Neural progenitor cell (in vitro differentiated cells): ENCODE measurements around the gene RSPH1.

Source experiments
- CTCF ChIP-seq: fragments of 200-600 bp; sonication (generic); IDR thresholded peaks from 2 replicates; pipeline ENCODE4 v1.5.1; 2017; ENCODE audit warnings: antibody characterized with exemption, mild to moderate bottlenecking
- EZH2 ChIP-seq: fragments of 200-600 bp; sonication (generic); IDR thresholded peaks from 2 replicates; pipeline ENCODE4 v1.6.1; 2017; ENCODE audit warnings: antibody characterized with exemption, mild to moderate bottlenecking, moderate library complexity
- EZH2phosphoT487 ChIP-seq: fragments of 200-600 bp; sonication (generic); IDR thresholded peaks from 2 replicates; pipeline ENCODE4 v1.6.1; 2017; ENCODE audit warnings: antibody characterized with exemption

- TF ChIP-seq CTCF = peak; percentile 26
- TF ChIP-seq EZH2phosphoT487 = no peak
- TF ChIP-seq EZH2 = no peak
These were observed 17.3 kb upstream of the RSPH1 start, which contains the start of gene SLC37A1 for GRCh38 chr21:42513151-42513984.
